Measurements from ENCODE around the gene PNPLA7. TPM values are rescaled to one million over a fixed set of nuclear protein-coding genes. Genes with fewer than 3 reads are reported as not detected.
A peak's percentile ranks its signal among the peaks of the same experiment; 100 is the strongest.

Gene PNPLA7
- total RNA-seq, 1 donor from 2014 or later: 9.0 TPM

- Histone ChIP-seq H3K9me3 (replicated peaks) (no peaks in the 10 kb centered on the region), H3K27ac (replicated peaks) (no peak overlapping the region), H3K36me3 (peaks cover 13% of the 10 kb centered on the region), H3K4me1 (peaks cover 44% of the 10 kb centered on the region), H3K27me3 (ENCODE audit: low read depth) (no peaks in the 10 kb centered on the region), H3K4me3 (no peak overlapping the region)
- DNase-seq: no peak
- intact Hi-C loops (cut with micrococcal nuclease): no loop called here
- TF ChIP-seq, protein P1, sequence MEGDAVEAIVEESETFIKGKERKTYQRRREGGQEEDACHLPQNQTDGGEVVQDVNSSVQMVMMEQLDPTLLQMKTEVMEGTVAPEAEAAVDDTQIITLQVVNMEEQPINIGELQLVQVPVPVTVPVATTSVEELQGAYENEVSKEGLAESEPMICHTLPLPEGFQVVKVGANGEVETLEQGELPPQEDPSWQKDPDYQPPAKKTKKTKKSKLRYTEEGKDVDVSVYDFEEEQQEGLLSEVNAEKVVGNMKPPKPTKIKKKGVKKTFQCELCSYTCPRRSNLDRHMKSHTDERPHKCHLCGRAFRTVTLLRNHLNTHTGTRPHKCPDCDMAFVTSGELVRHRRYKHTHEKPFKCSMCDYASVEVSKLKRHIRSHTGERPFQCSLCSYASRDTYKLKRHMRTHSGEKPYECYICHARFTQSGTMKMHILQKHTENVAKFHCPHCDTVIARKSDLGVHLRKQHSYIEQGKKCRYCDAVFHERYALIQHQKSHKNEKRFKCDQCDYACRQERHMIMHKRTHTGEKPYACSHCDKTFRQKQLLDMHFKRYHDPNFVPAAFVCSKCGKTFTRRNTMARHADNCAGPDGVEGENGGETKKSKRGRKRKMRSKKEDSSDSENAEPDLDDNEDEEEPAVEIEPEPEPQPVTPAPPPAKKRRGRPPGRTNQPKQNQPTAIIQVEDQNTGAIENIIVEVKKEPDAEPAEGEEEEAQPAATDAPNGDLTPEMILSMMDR (IDR thresholded peaks at IDR 0.05; ENCODE audit: borderline replicate concordance): no peak
Measured at GRCh38 chr9:137456061-137456863, 93.9 kb downstream of the PNPLA7 start.

DNA sequence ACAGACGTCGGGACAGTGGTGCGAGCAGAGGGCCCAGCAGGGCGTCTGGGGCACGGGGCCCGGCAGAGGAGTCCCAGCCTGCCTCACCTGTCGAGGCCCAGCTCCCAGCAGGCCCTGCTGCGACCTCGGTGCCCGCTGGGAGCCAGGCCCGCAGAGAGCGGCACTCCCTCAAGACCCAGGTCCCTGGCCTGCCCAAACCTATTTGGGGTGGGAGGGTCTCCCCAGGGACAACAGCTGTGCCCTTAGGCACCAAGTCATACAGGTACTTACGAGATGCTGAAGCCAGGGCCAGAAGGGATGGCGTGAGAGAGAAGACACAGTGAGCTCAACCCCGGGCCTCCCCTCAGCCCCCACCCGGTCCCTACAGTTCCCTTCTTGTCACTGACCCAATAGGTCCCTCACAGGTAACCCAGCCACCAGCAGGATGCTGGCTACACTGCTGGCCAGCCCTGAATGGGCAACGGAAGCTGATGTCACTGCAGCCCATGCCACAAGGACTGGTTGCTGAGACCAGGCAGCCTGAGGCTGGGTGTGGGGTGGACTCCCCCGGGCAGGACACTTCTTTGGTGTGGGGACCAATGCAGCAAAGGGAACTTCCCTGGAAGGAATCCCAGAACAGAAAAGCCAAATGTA is 94.7 kb downstream of the PNPLA7 start:
- TF ChIP-seq, protein P1 (IDR thresholded peaks at IDR 0.05; ENCODE audit: borderline replicate concordance): no peak
- Histone ChIP-seq H3K27me3 (ENCODE audit: low read depth) (no peaks in the 10 kb centered on the region), H3K36me3 (peaks cover 13% of the 10 kb centered on the region), H3K4me3 (no peak overlapping the region), H3K9me3 (replicated peaks) (no peaks in the 10 kb centered on the region), H3K27ac (replicated peaks) (peak overlapping the region; percentile 70), H3K4me1 (peaks cover 44% of the 10 kb centered on the region)
- intact Hi-C loops (cut with micrococcal nuclease): no loop called here
- DNase-seq: no peak

GRCh38 chr9:137454597-137455358 is 95.4 kb downstream of the PNPLA7 start:
- Histone ChIP-seq H3K4me1 (peaks cover 39% of the 10 kb centered on the region), H3K4me3 (peak overlapping the region; percentile 65), H3K36me3 (peaks cover 13% of the 10 kb centered on the region), H3K9me3 (replicated peaks) (no peaks in the 10 kb centered on the region), H3K27ac (replicated peaks) (peak overlapping the region; percentile 70), H3K27me3 (ENCODE audit: low read depth) (no peaks in the 10 kb centered on the region)
- peak; percentile 34 for DNase-seq
- TF ChIP-seq, protein P1 (IDR thresholded peaks at IDR 0.05; ENCODE audit: borderline replicate concordance): no peak
- intact Hi-C loops (cut with micrococcal nuclease): no loop called here

DNA sequence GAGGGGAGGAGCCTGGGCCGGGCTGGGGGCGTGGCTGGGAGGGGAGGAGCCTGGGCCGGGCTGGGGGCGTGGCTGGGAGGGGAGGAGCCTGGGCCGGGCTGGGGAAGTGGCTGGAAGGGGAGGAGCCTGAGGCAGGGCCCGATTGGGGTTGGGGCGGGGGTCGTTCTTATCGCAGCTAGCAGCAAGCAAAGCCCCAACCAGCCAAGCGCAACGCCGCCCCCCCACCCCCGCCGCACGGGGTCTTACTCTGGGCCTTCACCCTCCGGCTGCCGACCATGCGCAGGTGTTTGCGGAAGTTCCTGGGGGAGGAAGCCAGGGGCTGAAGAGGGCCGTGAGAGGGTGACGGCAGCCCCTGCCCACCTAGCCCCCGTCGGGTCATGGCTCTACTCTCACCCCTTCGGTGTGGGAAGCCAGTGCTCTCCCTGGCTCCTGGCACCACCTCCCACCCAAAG is 96.0 kb downstream of the PNPLA7 start:
- peak overlapping the region; percentile 70 for H3K27ac ChIP-seq (replicated peaks)
- DNase-seq: peak; percentile 61
- no peaks in the 10 kb centered on the region for H3K9me3 ChIP-seq (replicated peaks)
- TF ChIP-seq, protein P1 (IDR thresholded peaks at IDR 0.05; ENCODE audit: borderline replicate concordance): no peak
- H3K27me3 ChIP-seq (ENCODE audit: low read depth): no peaks in the 10 kb centered on the region
- peaks cover 33% of the 10 kb centered on the region for H3K4me1 ChIP-seq
- H3K36me3 ChIP-seq: peaks cover 19% of the 10 kb centered on the region
- intact Hi-C loops (cut with micrococcal nuclease): no loop called here
- H3K4me3 ChIP-seq: peak overlapping the region; percentile 65

GRCh38 chr9:137453643-137454081 is 96.5 kb downstream of the PNPLA7 start:
- Histone ChIP-seq H3K27me3 (ENCODE audit: low read depth) (no peaks in the 10 kb centered on the region), H3K4me1 (peaks cover 31% of the 10 kb centered on the region), H3K9me3 (replicated peaks) (no peaks in the 10 kb centered on the region), H3K27ac (replicated peaks) (no peak overlapping the region), H3K36me3 (peaks cover 24% of the 10 kb centered on the region), H3K4me3 (peak overlapping the region; percentile 57)
- intact Hi-C loops (cut with micrococcal nuclease): no loop called here
- TF ChIP-seq, protein P1 (IDR thresholded peaks at IDR 0.05; ENCODE audit: borderline replicate concordance): no peak
- peak; percentile 75 for DNase-seq
